T-cell (primary cell): ENCODE data around the gene INPP5D. TPM values are rescaled to one million over a fixed set of nuclear protein-coding genes. Genes with fewer than 3 reads are reported as not detected.

ENCODE experiments used
- ATAC-seq, 4 experiments: fragments of 200-7000 bp in 3 of 4; fragments of 150-1000 bp in 1 of 4; cut with Tn5 transposase; replicated peaks in 1 of 4; 1 replicate in 3 of 4; 2 replicates in 1 of 4; pipeline ENCODE4 v1.10.0; 2021; ENCODE audit warnings: moderate library complexity in 3 of 4, mild to moderate bottlenecking in 2 of 4, moderate number of reproducible peaks in 1 of 4
- CTCF ChIA-PET, 2 donors: fragments of 300-600 bp; sonication (Branson Sonifier 250); formaldehyde crosslinking; loops; one replicate each; lab custom pipeline; 2022; ENCODE audit warnings: antibody characterized with exemption in 2 of 2; lab: Charles Lee
- POLR2A ChIA-PET, 2 donors: fragments of 300-600 bp; sonication (Branson Sonifier 250); formaldehyde crosslinking; loops; one replicate each; lab custom pipeline; 2022; ENCODE audit warnings: antibody characterized with exemption in 2 of 2; lab: Charles Lee
- DNase-seq, 35 experiments: peaks; one replicate each; pipeline versions ENCODE4 v3.0.0 to v3.0.0-alpha.2; 2013 to 2023
- H3K27ac ChIP-seq: one replicate; pipeline ENCODE4 v1.5.1; 2013; ENCODE audit warnings: low read length
- H3K27me3 ChIP-seq, 2 experiments: replicated peaks in 1 of 2; 1 replicate in 1 of 2; 2 replicates in 1 of 2; pipeline versions ENCODE4 v1.6.1 to v1.7.0; 2013; ENCODE audit warnings: low read length in 1 of 2, mixed read lengths in 1 of 2; ENCODE audit not compliant: control insufficient read depth in 2 of 2, insufficient read depth in 2 of 2; ENCODE audit errors: extremely low read depth in 1 of 2
- H3K36me3 ChIP-seq, 2 donors: 1 replicate in 1 of 2; 2 replicates in 1 of 2; pipeline versions ENCODE4 v1.6.1 to v1.7.0; 2013; ENCODE audit warnings: low read length in 1 of 2; ENCODE audit not compliant: control insufficient read depth in 2 of 2, insufficient read depth in 1 of 2; ENCODE audit errors: extremely low read depth in 1 of 2
- H3K4me1 ChIP-seq, 2 experiments: 1 replicate in 1 of 2; 2 replicates in 1 of 2; pipeline versions ENCODE4 v1.6.1 to v1.7.0; 2013; ENCODE audit warnings: low read length in 2 of 2, mixed read lengths in 1 of 2; ENCODE audit not compliant: insufficient read depth in 2 of 2, control insufficient read depth in 1 of 2; ENCODE audit errors: extremely low read depth in 1 of 2
- H3K4me3 ChIP-seq, 2 donors: 1 replicate in 1 of 2; 2 replicates in 1 of 2; pipeline versions ENCODE4 v1.5.1 to v1.7.0; 2013; ENCODE audit warnings: mild to moderate bottlenecking in 2 of 2, low read length in 1 of 2, moderate library complexity in 1 of 2; ENCODE audit not compliant: control insufficient read depth in 1 of 2; ENCODE audit errors: extremely low read depth in 1 of 2
- H3K9me3 ChIP-seq: 2 replicates; pipeline ENCODE4 v1.7.0; 2013
- H3K27ac Mint-ChIP-seq, 2 donors: one replicate each; pipeline ENCODE4 v1.8.0; 2020 to 2021; ENCODE audit warnings: mild to moderate bottlenecking in 2 of 2, mixed read lengths in 2 of 2
- H3K27me3 Mint-ChIP-seq, 2 donors: one replicate each; pipeline ENCODE4 v1.8.0; 2021 to 2022; ENCODE audit warnings: mixed read lengths in 2 of 2
- H3K36me3 Mint-ChIP-seq: one replicate; pipeline ENCODE4 v1.8.0; 2021; ENCODE audit warnings: mixed read lengths
- H3K4me1 Mint-ChIP-seq, 3 donors: one replicate each; pipeline ENCODE4 v1.8.0; 2020 to 2022; ENCODE audit warnings: mixed read lengths in 3 of 3, mild to moderate bottlenecking in 1 of 3
- H3K4me3 Mint-ChIP-seq, 3 donors: one replicate each; pipeline ENCODE4 v1.8.0; 2020 to 2022; ENCODE audit warnings: mild to moderate bottlenecking in 3 of 3, mixed read lengths in 3 of 3, moderate library complexity in 3 of 3
- H3K9me3 Mint-ChIP-seq, 3 donors: one replicate each; pipeline ENCODE4 v1.8.0; 2020 to 2022; ENCODE audit warnings: mixed read lengths in 3 of 3
- WGBS: methylation state at CpG from one replicate; pipeline ENCODE4 v1.1.5; 2013; ENCODE audit warnings: missing lambda C conversion rate; ENCODE audit not compliant: insufficient coverage; 5-methylcytosine and 5-hydroxymethylcytosine counted together
- total RNA-seq, 35 experiments: library from RNA in 6 of 35; stranded (reverse) in 6 of 35; fragments of 120-200 nt in 1 of 35; gene quantifications; one replicate each; pipeline versions ENCODE4 v1.2.1 to v1.2.4 and lab custom pipeline; 2013 to 2026

INPP5D gene
- total RNA-seq, 5 donors from 2014 or later (not counting 1 experiment from before 2014, with no cell fraction given) = 108 to 216 (median 135) TPM

DNA sequence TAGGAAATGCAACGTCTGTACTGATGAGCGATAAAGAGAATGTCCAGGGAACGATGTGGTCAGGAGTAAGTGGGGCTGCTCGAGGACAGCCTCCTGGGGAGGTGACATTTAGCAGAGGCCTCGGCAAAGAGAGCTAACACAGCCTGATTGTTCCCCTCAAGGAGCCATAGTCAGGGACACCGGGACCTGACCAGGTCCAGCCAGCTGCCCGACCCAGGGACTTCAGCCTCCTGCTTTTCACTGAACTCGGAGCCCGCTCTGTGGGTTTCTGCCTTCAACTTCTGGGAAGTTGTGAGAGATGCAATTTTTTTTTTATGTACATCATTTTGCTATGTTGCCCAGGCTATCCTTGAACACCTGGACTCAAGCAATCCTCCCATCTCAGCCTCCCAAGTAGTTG, 17.6 kb upstream of the INPP5D start:
- no peaks in the 10 kb centered on the region for H3K36me3 Mint-ChIP-seq
- Histone ChIP-seq H3K4me1 (no peaks in the 10 kb centered on the region), H3K36me3 (no peaks in the 10 kb centered on the region), H3K27ac (no peak overlapping the region), H3K27me3 (peaks cover 0 to 20% of the 10 kb centered on the region in 2 experiments), H3K9me3 (no peaks in the 10 kb centered on the region), H3K4me3 (no peak overlapping the region)
- 92% methylated on average over 5 of the region's 9 CpGs for WGBS
- ATAC-seq (no peak), DNase-seq (no peak)
- no peak overlapping the region for H3K27ac Mint-ChIP-seq
- ChIA-PET CTCF (interaction anchor here in 1 of 2 donors (0.6 kb wide), 1 partner anchor 435 kb away, joined by 4 read pairs; no protein-coding TSS in a partner anchor), POLR2A (no interaction called here)
- H3K9me3 Mint-ChIP-seq = no peaks in the 10 kb centered on the region
- H3K4me1 Mint-ChIP-seq = no peaks in the 10 kb centered on the region
- no peak overlapping the region for H3K4me3 Mint-ChIP-seq
- peaks cover 2 to 4% of the 10 kb centered on the region in 2 donors for H3K27me3 Mint-ChIP-seq

DNA sequence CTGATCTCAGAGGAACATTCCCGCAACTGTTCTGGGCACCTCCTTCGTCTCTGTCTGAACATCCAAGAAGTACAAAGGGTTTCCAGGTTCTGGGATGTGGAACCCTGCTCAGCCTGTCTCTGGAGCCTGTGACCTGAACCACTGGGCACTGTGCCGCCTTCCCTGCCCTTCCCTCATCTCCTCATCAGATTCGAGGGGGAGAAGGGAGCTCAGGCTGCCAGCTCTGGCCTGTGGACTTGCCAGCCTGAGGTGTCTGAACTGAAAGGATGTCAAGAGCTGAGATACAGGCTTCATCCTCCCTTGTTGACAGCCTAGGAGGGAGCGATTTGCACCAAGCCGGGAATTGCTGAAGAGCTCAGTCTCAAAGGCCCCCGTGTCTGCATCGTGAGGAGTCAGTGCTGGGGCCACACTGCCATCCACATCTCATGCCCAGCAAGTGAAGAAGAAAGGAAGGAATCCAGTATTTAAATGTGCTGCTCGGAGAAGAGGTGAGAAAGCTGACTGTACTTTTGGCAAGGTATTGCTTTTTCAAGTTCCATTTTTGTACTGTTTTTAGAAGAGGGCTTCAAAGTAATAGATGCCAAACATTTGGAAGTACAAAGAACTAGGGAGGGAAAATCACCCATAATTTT, 15.1 kb upstream of the INPP5D start:
- CTCF ChIA-PET = interaction anchor here in 1 of 2 donors (0.6 kb wide), 1 partner anchor 10 kb away, joined by 4 read pairs; no protein-coding TSS in a partner anchor
- Histone ChIP-seq H3K27ac (no peak overlapping the region), H3K4me1 (peaks cover 0 to 14% of the 10 kb centered on the region in 2 experiments), H3K4me3 (no peak overlapping the region), H3K36me3 (no peaks in the 10 kb centered on the region), H3K27me3 (peaks cover 0 to 16% of the 10 kb centered on the region in 2 experiments), H3K9me3 (no peaks in the 10 kb centered on the region)
- POLR2A ChIA-PET = no interaction called here
- peaks cover 2 to 13% (median 6%) of the 10 kb centered on the region in 3 donors for H3K4me1 Mint-ChIP-seq
- H3K9me3 Mint-ChIP-seq = no peaks in the 10 kb centered on the region
- no peak for DNase-seq
- H3K4me3 Mint-ChIP-seq = no peak overlapping the region
- peaks cover 3 to 4% of the 10 kb centered on the region in 2 donors for H3K27me3 Mint-ChIP-seq
- WGBS = 97% methylated on average over 5 of the region's 9 CpGs
- ATAC-seq = no peak
- no peak overlapping the region for H3K27ac Mint-ChIP-seq
- H3K36me3 Mint-ChIP-seq = no peaks in the 10 kb centered on the region

DNA sequence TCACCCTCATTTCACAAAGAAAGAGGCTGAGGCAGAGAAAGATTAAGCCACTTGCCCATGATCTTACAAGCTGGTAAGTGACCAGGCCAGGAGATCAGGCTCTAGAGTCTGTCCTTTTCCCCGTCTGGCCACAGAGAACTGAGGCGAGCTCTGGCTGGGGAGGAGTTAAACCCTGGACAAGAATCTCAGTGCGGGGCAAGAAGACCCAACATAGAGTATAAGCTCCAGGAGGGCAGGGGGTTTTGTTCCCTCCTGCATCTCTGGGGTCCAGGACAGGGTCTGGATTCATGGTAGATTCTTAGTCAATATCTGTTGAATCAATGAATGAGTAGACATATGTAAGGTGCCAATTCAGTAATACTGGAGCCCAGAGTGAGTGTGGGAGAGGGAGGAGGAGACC, 12.9 kb upstream of the INPP5D start:
- Histone ChIP-seq H3K9me3 (no peaks in the 10 kb centered on the region), H3K27ac (no peak overlapping the region), H3K4me3 (no peak overlapping the region), H3K36me3 (no peaks in the 10 kb centered on the region), H3K27me3 (peaks cover 0 to 2% of the 10 kb centered on the region in 2 experiments), H3K4me1 (peaks cover 0 to 15% of the 10 kb centered on the region in 2 experiments)
- no peak for ATAC-seq
- 100% methylated on average over 3 of the region's 3 CpGs for WGBS
- H3K27ac Mint-ChIP-seq = no peak overlapping the region
- peaks cover 2 to 13% (median 6%) of the 10 kb centered on the region in 3 donors for H3K4me1 Mint-ChIP-seq
- peaks cover 2 to 3% of the 10 kb centered on the region in 2 donors for H3K27me3 Mint-ChIP-seq
- ChIA-PET CTCF (no interaction called here), POLR2A (interaction anchor here (0.6 to 0.7 kb wide), 2 partner anchors 49 to 736 kb away, joined by 3 read pairs; no protein-coding TSS in a partner anchor)
- no peaks in the 10 kb centered on the region for H3K9me3 Mint-ChIP-seq
- DNase-seq = no peak
- no peaks in the 10 kb centered on the region for H3K36me3 Mint-ChIP-seq
- no peak overlapping the region for H3K4me3 Mint-ChIP-seq

DNA sequence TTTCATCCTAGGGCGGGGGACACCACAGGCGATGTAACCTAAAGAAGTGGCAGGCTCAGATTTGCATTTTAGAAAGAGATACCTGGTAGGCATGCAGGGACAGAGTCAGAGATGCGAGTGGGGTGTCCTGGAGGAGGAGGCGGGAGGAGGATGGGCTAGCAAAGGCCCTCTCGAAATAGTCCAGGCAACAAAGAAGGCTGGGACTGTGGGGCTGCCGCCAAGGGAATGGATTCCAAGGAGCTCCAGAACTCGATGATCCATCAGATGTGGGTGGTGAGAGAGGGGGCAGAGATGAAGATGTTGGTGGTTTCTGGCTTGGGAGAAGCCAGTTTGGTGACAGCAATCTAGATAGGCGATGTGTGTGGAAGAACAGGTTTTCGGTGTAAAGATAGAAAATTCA, 12.5 kb upstream of the INPP5D start:
- Histone ChIP-seq H3K4me3 (no peak overlapping the region), H3K4me1 (peaks cover 0 to 15% of the 10 kb centered on the region in 2 experiments), H3K27me3 (no peaks in the 10 kb centered on the region), H3K36me3 (no peaks in the 10 kb centered on the region), H3K27ac (no peak overlapping the region), H3K9me3 (no peaks in the 10 kb centered on the region)
- CTCF ChIA-PET = no interaction called here
- 95% methylated on average over 9 of the region's 9 CpGs for WGBS
- ATAC-seq (no peak), DNase-seq (no peak)
- Mint-ChIP-seq H3K4me3 (no peak overlapping the region), H3K9me3 (no peaks in the 10 kb centered on the region), H3K4me1 (peaks cover 2 to 13% (median 6%) of the 10 kb centered on the region in 3 donors), H3K27ac (no peak overlapping the region), H3K27me3 (peaks cover 0 to 2% of the 10 kb centered on the region in 2 donors), H3K36me3 (no peaks in the 10 kb centered on the region)
- POLR2A ChIA-PET = interaction anchor here in 1 of 2 donors (0.7 kb wide), 1 partner anchor 737 kb away, joined by 3 read pairs; no protein-coding TSS in a partner anchor

DNA sequence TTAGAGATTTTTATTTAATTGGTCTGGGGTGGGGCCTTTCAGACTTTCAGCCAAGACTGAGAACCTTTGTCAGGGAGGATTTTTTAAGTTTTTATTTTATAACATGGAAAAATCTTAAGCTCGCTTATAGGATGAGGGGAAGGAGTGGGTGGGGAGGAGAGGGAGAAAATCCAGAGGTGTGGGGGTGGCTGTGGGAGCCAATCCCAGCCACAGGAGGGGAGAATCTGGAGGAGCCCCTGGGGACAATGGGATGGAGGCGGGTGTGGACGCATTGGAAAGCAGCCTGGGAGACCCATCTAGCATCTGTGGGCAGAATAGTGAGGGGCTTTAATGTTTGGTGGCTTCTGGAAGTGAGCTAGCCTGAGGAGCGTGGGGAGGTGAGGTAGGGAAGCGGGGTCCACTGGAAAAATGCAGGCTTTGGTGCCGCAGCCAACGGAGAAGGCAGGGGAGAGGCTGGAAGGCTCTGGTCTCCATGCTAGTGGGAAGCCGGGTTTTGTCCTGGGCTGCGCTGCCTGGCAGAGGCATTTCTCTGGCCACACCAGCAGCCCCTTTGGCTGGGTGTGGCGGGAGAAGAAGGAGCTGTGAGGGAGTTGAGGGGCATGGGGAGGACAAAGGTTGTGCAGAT, 11.5 kb upstream of the INPP5D start:
- no peaks in the 10 kb centered on the region for H3K27me3 ChIP-seq
- ChIA-PET POLR2A (interaction anchor here in 1 of 2 donors (0.6 kb wide), 1 partner anchor 12 kb away, joined by 3 read pairs; no protein-coding TSS in a partner anchor), CTCF (interaction anchor here in 1 of 2 donors (0.7 kb wide), 1 partner anchor 226 kb away, joined by 3 read pairs; no protein-coding TSS in a partner anchor)
- H3K9me3 Mint-ChIP-seq = no peaks in the 10 kb centered on the region
- ATAC-seq (no peak), DNase-seq (no peak)
- H3K36me3 ChIP-seq = no peaks in the 10 kb centered on the region
- peaks cover 0 to 16% of the 10 kb centered on the region in 2 experiments for H3K4me1 ChIP-seq
- no peak overlapping the region for H3K27ac ChIP-seq
- H3K27ac Mint-ChIP-seq = peak overlapping the region in 1 of 2 donors; percentile 56
- peaks cover 0 to 2% of the 10 kb centered on the region in 2 donors for H3K27me3 Mint-ChIP-seq
- H3K4me1 Mint-ChIP-seq = peaks cover 2 to 14% (median 6%) of the 10 kb centered on the region in 3 donors
- no peak overlapping the region for H3K4me3 Mint-ChIP-seq
- 88% methylated on average over 10 of the region's 10 CpGs for WGBS
- no peaks in the 10 kb centered on the region for H3K36me3 Mint-ChIP-seq
- no peak overlapping the region for H3K4me3 ChIP-seq
- H3K9me3 ChIP-seq = no peaks in the 10 kb centered on the region

DNA sequence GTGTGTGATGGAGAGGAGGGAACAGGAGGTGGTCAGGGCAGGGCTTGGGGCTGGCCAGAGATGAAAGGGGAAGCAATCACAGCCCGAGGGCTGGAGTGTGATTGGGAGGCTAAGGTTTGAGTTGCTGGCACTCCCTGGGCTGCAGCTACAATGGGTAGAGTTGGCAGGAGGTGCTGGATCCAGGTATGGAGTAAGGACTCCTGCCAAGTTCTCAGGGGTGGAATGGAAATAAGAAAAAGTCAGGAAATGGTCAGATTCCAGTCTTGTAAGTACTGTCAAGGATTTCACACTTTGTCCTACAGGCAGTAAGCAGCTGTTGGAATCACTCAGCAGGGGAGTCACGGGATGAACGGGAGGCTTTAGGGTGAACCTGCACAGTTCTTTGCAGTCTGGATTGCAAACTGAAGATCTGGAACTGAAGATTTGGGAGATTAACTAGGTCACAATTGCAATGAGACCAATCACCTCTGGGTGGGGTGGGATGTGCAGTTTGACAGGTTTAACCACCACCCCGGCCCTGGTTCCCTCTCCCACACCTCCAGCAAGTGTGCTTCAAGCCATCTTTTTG, 10.9 kb upstream of the INPP5D start:
- peaks cover 0 to 22% of the 10 kb centered on the region in 2 experiments for H3K4me1 ChIP-seq
- Mint-ChIP-seq H3K27ac (peak overlapping the region in 1 of 2 donors; percentile 56), H3K4me3 (no peak overlapping the region), H3K36me3 (no peaks in the 10 kb centered on the region), H3K27me3 (peaks cover 0 to 2% of the 10 kb centered on the region in 2 donors), H3K9me3 (no peaks in the 10 kb centered on the region), H3K4me1 (peaks cover 8 to 20% (median 12%) of the 10 kb centered on the region in 3 donors)
- WGBS = 70% methylated on average over 3 of the region's 4 CpGs
- no peak overlapping the region for H3K4me3 ChIP-seq
- no peaks in the 10 kb centered on the region for H3K36me3 ChIP-seq
- no peaks in the 10 kb centered on the region for H3K9me3 ChIP-seq
- no peak overlapping the region for H3K27ac ChIP-seq
- ChIA-PET POLR2A (no interaction called here), CTCF (no interaction called here)
- ATAC-seq (peak in 2 of 4 experiments; percentile 52 to 57), DNase-seq (peak in 13 of 35 experiments; percentile 13 to 50 (median 24))
- peaks cover 0 to 4% of the 10 kb centered on the region in 2 experiments for H3K27me3 ChIP-seq
